Measurements from ENCODE around the gene SDHAF3.
"Not testable (repeated sequence)": the region's sequence is repeated elsewhere in the genome, so short reads cannot be mapped to it uniquely, and the experiment has no call there.

SDHAF3 gene

DNA sequence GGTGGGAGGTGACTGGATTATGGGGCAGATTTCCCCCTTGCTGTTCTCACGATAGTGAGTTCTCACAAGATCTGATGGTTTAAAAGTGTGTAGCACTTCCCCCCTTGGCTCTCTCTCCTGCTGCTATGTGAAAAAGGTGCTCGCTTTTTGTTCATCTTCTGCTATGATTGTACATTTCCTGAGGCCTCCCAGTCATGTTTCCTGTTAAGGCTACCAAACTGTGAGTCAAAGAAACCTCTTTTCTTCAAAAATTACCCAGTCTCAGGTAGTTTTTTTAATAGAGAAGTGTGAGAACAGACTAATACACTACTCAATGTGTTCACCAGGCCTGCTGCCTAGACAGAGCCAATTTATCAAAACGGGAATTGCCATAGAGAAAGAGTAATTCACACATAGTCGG lies 49.7 kb downstream of the SDHAF3 start:
- Histone ChIP-seq H3K4me1 (ENCODE audit: control insufficient read depth, insufficient read depth, low read length) (no peaks in the 10 kb centered on the region), H3K9ac (ENCODE audit: low read length) (no peak overlapping the region), H3K36me3 (ENCODE audit: control insufficient read depth, insufficient read depth, low read length) (peaks cover 16% of the 10 kb centered on the region), H3K27me3 (ENCODE audit: control insufficient read depth, insufficient read depth, low read length) (no peaks in the 10 kb centered on the region), H3K27ac (ENCODE audit: low read depth, low read length) (no peak overlapping the region), H3K4me3 (ENCODE audit: low read depth, low read length) (no peak overlapping the region), H3K9me3 (ENCODE audit: control insufficient read depth, insufficient read depth, low read depth, low read length) (peaks cover 38% of the 10 kb centered on the region)

DNA sequence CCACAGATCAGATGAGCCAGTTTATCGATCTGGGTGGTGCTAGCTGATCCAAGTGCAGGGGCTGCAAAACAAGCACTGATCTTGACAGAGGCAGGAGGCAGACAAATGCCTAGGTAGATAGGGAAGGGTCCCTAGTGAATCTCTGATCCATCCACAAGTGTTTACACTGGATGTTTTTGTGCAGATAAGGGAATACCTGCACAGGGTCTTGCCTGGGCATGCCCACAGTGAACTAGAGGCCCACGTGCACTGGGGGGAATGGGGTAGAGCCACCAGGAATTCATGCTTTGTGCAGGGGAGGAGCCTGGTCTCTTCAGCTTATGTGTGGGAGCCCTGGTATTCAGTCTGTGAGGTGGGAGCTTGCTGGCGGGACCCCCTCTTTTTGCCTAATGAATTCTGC lies 50.3 kb downstream of the SDHAF3 start:
- H3K27ac ChIP-seq (ENCODE audit: low read depth, low read length): no peak overlapping the region
- no peaks in the 10 kb centered on the region for H3K27me3 ChIP-seq (ENCODE audit: control insufficient read depth, insufficient read depth, low read length)
- H3K36me3 ChIP-seq (ENCODE audit: control insufficient read depth, insufficient read depth, low read length): peaks cover 16% of the 10 kb centered on the region
- no peak overlapping the region for H3K9ac ChIP-seq (ENCODE audit: low read length)
- H3K4me3 ChIP-seq (ENCODE audit: low read depth, low read length): no peak overlapping the region
- H3K4me1 ChIP-seq (ENCODE audit: control insufficient read depth, insufficient read depth, low read length): no peaks in the 10 kb centered on the region
- H3K9me3 ChIP-seq (ENCODE audit: control insufficient read depth, insufficient read depth, low read depth, low read length): peaks cover 38% of the 10 kb centered on the region

DNA sequence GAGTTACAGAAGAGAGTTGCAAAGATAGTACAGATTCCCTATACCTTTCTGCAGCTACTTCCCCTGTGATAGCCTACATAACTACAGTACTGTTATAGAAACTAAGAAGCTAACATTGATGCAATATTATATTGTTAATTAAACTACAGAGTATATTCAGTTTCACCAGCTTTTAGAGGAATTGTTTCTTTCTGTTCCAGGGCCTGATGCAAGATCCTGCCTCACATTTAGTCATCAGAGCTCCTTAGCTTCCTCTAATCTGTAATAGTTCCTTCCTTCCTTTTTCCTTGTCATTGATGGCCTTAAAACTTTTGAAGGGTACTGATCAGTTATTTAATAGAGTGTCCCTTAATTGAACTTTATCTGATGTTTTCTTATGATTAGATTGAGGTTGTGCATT lies 56.8 kb downstream of the SDHAF3 start:
- no peak overlapping the region for H3K4me3 ChIP-seq (ENCODE audit: low read depth, low read length)
- H3K9ac ChIP-seq (ENCODE audit: low read length): no peak overlapping the region
- no peaks in the 10 kb centered on the region for H3K4me1 ChIP-seq (ENCODE audit: control insufficient read depth, insufficient read depth, low read length)
- H3K27me3 ChIP-seq (ENCODE audit: control insufficient read depth, insufficient read depth, low read length): no peaks in the 10 kb centered on the region
- H3K27ac ChIP-seq (ENCODE audit: low read depth, low read length): no peak overlapping the region
- H3K36me3 ChIP-seq (ENCODE audit: control insufficient read depth, insufficient read depth, low read length): no peaks in the 10 kb centered on the region
- no peaks in the 10 kb centered on the region for H3K9me3 ChIP-seq (ENCODE audit: control insufficient read depth, insufficient read depth, low read depth, low read length)

- Histone ChIP-seq H3K9me3 (ENCODE audit: control insufficient read depth, insufficient read depth, low read depth, low read length) (no peaks in the 10 kb centered on the region), H3K4me1 (ENCODE audit: control insufficient read depth, insufficient read depth, low read length) (no peaks in the 10 kb centered on the region), H3K4me3 (ENCODE audit: low read depth, low read length) (no peak overlapping the region), H3K36me3 (ENCODE audit: control insufficient read depth, insufficient read depth, low read length) (peaks cover 18% of the 10 kb centered on the region), H3K27me3 (ENCODE audit: control insufficient read depth, insufficient read depth, low read length) (no peaks in the 10 kb centered on the region), H3K27ac (ENCODE audit: low read depth, low read length) (no peak overlapping the region), H3K9ac (ENCODE audit: low read length) (no peak overlapping the region)
Measured at GRCh38 chr7:97179454-97180104, 62.1 kb downstream of the SDHAF3 start.

GRCh38 chr7:97187067-97187466 lies 69.6 kb downstream of the SDHAF3 start:
- H3K27ac ChIP-seq (ENCODE audit: low read depth, low read length): no peak overlapping the region
- H3K9ac ChIP-seq (ENCODE audit: low read length): no peak overlapping the region
- H3K9me3 ChIP-seq (ENCODE audit: control insufficient read depth, insufficient read depth, low read depth, low read length): no peaks in the 10 kb centered on the region
- no peaks in the 10 kb centered on the region for H3K27me3 ChIP-seq (ENCODE audit: control insufficient read depth, insufficient read depth, low read length)
- H3K4me1 ChIP-seq (ENCODE audit: control insufficient read depth, insufficient read depth, low read length): no peaks in the 10 kb centered on the region
- no peak overlapping the region for H3K4me3 ChIP-seq (ENCODE audit: low read depth, low read length)
- peaks cover 13% of the 10 kb centered on the region for H3K36me3 ChIP-seq (ENCODE audit: control insufficient read depth, insufficient read depth, low read length)

- H3K27ac ChIP-seq (ENCODE audit: low read depth, low read length); H3K9me3 ChIP-seq (ENCODE audit: control insufficient read depth, insufficient read depth, low read depth, low read length); H3K9ac ChIP-seq (ENCODE audit: low read length); H3K4me1 ChIP-seq (ENCODE audit: control insufficient read depth, insufficient read depth, low read length); H3K27me3 ChIP-seq (ENCODE audit: control insufficient read depth, insufficient read depth, low read length); H3K4me3 ChIP-seq (ENCODE audit: low read depth, low read length); H3K36me3 ChIP-seq (ENCODE audit: control insufficient read depth, insufficient read depth, low read length): not testable (repeated sequence)
Measured at GRCh38 chr7:97196174-97196573, 78.7 kb downstream of the SDHAF3 start.

- Histone ChIP-seq H3K4me1 (ENCODE audit: control insufficient read depth, insufficient read depth, low read length) (no peaks in the 10 kb centered on the region), H3K4me3 (ENCODE audit: low read depth, low read length) (no peak overlapping the region), H3K27me3 (ENCODE audit: control insufficient read depth, insufficient read depth, low read length) (no peaks in the 10 kb centered on the region), H3K9ac (ENCODE audit: low read length) (no peak overlapping the region), H3K36me3 (ENCODE audit: control insufficient read depth, insufficient read depth, low read length) (no peaks in the 10 kb centered on the region), H3K27ac (ENCODE audit: low read depth, low read length) (no peak overlapping the region), H3K9me3 (ENCODE audit: control insufficient read depth, insufficient read depth, low read depth, low read length) (no peaks in the 10 kb centered on the region)
Measured at GRCh38 chr7:97198596-97198995, 81.1 kb downstream of the SDHAF3 start.

GRCh38 chr7:97200018-97200417 lies 82.5 kb downstream of the SDHAF3 start:
- no peak overlapping the region for H3K4me3 ChIP-seq (ENCODE audit: low read depth, low read length)
- no peaks in the 10 kb centered on the region for H3K9me3 ChIP-seq (ENCODE audit: control insufficient read depth, insufficient read depth, low read depth, low read length)
- no peak overlapping the region for H3K27ac ChIP-seq (ENCODE audit: low read depth, low read length)
- no peaks in the 10 kb centered on the region for H3K36me3 ChIP-seq (ENCODE audit: control insufficient read depth, insufficient read depth, low read length)
- no peaks in the 10 kb centered on the region for H3K4me1 ChIP-seq (ENCODE audit: control insufficient read depth, insufficient read depth, low read length)
- H3K9ac ChIP-seq (ENCODE audit: low read length): no peak overlapping the region
- H3K27me3 ChIP-seq (ENCODE audit: control insufficient read depth, insufficient read depth, low read length): no peaks in the 10 kb centered on the region

GRCh38 chr7:97203957-97204356 lies 86.5 kb downstream of the SDHAF3 start:
- H3K4me1 ChIP-seq (ENCODE audit: control insufficient read depth, insufficient read depth, low read length): no peaks in the 10 kb centered on the region
- H3K4me3 ChIP-seq (ENCODE audit: low read depth, low read length): no peak overlapping the region
- no peaks in the 10 kb centered on the region for H3K36me3 ChIP-seq (ENCODE audit: control insufficient read depth, insufficient read depth, low read length)
- H3K9ac ChIP-seq (ENCODE audit: low read length): no peak overlapping the region
- H3K27me3 ChIP-seq (ENCODE audit: control insufficient read depth, insufficient read depth, low read length): no peaks in the 10 kb centered on the region
- H3K9me3 ChIP-seq (ENCODE audit: control insufficient read depth, insufficient read depth, low read depth, low read length): no peaks in the 10 kb centered on the region
- no peak overlapping the region for H3K27ac ChIP-seq (ENCODE audit: low read depth, low read length)

DNA sequence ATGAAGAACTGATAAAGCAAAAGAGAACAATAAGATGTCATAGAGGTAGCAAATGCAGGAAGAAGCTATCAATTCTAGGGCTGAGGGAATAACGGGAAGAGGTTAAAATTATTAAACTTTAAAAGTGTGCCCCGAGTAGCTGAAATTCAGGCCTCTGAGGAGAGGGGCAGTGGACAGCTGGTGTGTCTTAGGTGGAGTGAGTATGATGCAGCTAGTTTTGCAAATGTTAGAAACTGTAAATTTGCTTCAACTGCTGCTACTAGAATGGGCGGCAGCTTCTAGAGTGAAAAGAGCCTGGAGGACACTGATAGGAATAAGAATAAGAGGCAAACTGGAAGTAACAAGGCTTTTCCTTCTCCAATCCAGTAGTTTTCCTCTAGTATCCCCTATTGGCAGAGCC lies 87.3 kb downstream of the SDHAF3 start:
- H3K9ac ChIP-seq (ENCODE audit: low read length): no peak overlapping the region
- no peak overlapping the region for H3K4me3 ChIP-seq (ENCODE audit: low read depth, low read length)
- no peaks in the 10 kb centered on the region for H3K9me3 ChIP-seq (ENCODE audit: control insufficient read depth, insufficient read depth, low read depth, low read length)
- H3K27me3 ChIP-seq (ENCODE audit: control insufficient read depth, insufficient read depth, low read length): no peaks in the 10 kb centered on the region
- H3K4me1 ChIP-seq (ENCODE audit: control insufficient read depth, insufficient read depth, low read length): no peaks in the 10 kb centered on the region
- no peak overlapping the region for H3K27ac ChIP-seq (ENCODE audit: low read depth, low read length)
- H3K36me3 ChIP-seq (ENCODE audit: control insufficient read depth, insufficient read depth, low read length): no peaks in the 10 kb centered on the region

DNA sequence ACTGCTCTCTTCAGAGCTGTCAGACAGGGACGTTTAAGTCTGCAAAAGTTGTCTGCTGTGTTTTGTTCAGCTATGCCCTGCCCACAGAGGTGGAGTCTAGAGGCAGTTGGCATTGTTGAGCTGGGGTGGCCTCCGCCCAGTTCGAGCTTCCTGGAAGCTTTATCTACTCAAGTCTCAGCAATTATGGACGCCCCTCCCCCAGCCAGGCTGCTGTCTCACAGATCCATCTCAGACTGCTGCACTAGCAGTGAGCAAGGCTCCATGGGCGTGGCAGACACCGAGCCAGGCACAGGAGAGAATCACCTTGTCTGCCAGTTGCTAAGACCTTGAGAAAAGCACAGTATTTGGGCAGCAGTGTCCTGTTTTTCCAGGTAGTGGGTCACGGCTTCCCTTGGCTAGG lies 98.1 kb downstream of the SDHAF3 start:
- Histone ChIP-seq H3K27ac (ENCODE audit: low read depth, low read length) (no peak overlapping the region), H3K27me3 (ENCODE audit: control insufficient read depth, insufficient read depth, low read length) (no peaks in the 10 kb centered on the region), H3K9me3 (ENCODE audit: control insufficient read depth, insufficient read depth, low read depth, low read length) (no peaks in the 10 kb centered on the region), H3K4me3 (ENCODE audit: low read depth, low read length) (no peak overlapping the region), H3K4me1 (ENCODE audit: control insufficient read depth, insufficient read depth, low read length) (no peaks in the 10 kb centered on the region), H3K36me3 (ENCODE audit: control insufficient read depth, insufficient read depth, low read length) (no peaks in the 10 kb centered on the region), H3K9ac (ENCODE audit: low read length) (no peak overlapping the region)

- Histone ChIP-seq H3K36me3 (ENCODE audit: control insufficient read depth, insufficient read depth, low read length) (no peaks in the 10 kb centered on the region), H3K9ac (ENCODE audit: low read length) (no peak overlapping the region), H3K4me3 (ENCODE audit: low read depth, low read length) (no peak overlapping the region), H3K27ac (ENCODE audit: low read depth, low read length) (no peak overlapping the region), H3K4me1 (ENCODE audit: control insufficient read depth, insufficient read depth, low read length) (no peaks in the 10 kb centered on the region), H3K9me3 (ENCODE audit: control insufficient read depth, insufficient read depth, low read depth, low read length) (no peaks in the 10 kb centered on the region), H3K27me3 (ENCODE audit: control insufficient read depth, insufficient read depth, low read length) (no peaks in the 10 kb centered on the region)
Measured at GRCh38 chr7:97218767-97219166, 101.3 kb downstream of the SDHAF3 start.

Measured in HUES6 (cell line).